HG02938 (cell line): Measurements from ENCODE around the gene C10orf90.

Experiments
- ATAC-seq: cut with Tn5 transposase; IDR thresholded peaks from one replicate; pipeline ENCODE4 v1.9.1; 2021; ENCODE audit warnings: mild to moderate bottlenecking, moderate library complexity; ENCODE audit not compliant: unreplicated experiment

The C10orf90 gene

DNA sequence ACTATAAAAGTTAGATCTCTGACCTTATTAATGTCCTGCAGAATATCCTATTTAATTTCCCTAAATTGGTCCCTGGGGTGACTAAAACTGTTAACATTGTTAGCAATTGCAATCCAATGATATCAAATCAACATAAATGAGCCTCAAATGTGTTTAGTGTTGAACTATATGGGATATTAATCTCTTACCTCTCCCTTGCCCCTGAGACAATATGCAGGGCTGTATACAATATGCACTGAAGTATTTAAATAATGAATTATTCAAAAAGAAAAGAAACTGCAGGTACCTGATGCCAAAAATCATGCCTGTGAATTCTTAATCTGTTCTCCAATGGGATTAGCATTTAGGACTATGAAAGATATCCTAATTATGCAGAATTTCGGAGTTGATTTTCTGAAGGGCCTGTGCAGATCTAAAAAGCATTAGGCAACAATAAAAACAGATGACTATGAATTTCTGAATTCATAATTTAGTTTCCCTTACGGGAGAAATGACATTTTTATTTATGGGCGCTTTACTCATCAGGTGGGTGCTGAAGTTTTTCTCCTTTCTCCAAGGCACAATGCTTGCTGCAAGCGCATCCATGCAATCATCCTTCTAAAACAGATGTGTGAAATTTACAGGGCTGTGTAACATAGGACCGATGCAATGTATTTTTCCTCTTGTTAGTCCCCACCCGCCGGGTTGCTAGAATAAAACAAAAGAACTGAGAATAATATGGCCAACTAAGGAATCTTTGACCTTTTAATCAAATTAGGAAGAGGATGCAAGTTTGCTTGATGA lies 5.4 kb upstream of the C10orf90 start:
- no peak for ATAC-seq

DNA sequence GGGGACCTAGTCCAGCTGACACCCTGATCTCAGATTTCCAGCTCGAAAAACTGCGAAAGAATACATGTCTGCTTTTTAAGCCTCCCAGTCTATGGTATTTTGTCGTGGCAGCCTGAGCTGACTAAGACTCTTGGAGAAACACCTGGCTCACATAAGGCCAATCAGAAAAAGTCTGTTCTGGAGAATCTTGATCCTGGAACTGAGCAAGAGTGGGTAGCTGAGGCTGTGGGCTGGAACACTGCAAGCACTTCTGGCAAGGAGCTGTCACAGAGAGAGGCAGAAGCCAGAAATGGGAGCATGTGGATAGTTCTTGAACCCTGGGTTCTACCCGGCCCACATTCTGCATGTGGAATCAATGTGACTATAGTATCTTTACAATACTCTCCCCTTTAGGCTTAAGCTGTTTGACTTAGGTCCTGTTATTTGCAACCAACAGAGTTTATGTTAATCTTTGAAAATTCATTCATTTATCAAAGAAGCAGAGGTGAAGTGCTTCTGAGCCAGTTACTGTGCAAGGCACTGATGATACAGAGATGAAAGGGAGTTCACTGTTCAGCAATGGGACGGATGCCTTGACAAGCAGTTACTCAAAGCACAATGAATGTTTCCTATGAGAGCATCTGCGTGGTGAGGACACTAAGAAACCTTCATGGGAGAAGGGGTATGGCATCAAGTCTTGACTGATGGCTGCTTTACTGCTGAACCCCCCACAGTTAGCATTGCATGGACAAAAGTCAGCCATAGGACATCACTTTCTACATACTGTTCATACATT lies 4.4 kb upstream of the C10orf90 start:
- no peak for ATAC-seq

DNA sequence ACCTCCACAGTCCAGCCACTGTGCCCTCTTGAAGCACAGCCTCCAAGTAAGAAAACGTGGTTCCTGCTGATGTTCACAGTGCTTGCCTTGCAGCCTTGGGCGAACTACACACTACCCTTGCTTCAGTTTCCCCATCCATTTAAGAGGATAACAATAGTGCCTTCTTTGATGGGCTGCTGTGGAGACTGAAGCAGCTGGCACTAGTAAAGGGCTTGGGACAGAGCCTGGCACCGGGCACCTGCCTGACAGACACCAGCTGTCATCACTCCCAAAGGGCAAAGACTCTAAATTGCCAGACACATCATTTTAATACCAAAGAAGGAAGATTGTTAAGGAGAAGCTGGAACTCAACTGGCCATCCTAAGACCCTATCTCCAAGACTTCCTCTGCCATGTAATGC lies 3.1 kb upstream of the C10orf90 start:
- ATAC-seq = no peak

DNA sequence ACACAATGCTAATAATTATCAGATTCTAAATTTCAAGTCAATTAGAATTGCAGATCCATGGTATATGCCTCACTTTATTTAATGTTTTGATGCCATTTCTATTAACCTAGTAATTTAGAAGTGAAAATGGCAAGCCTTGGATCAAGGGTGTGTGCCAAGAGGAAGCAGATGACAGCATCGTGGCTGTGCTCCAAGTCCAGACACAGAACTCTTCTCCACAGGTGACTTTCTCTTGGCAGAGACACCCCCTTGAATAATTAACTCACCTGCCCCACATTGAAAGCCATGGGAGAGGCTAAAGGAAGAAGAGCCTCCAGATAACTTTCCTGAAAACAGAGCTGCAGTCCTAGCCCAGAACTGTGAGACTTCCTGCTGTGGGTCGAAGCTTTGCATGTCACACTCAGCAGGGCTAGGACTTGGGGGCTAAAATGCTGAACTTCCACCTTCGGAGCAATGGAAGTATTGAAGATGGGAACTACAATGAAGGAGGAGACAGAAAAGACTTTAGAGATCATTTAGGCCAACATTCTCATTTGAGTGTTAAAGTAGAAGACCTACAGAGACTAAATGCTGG lies 996 bp upstream of the C10orf90 start:
- no peak for ATAC-seq

DNA sequence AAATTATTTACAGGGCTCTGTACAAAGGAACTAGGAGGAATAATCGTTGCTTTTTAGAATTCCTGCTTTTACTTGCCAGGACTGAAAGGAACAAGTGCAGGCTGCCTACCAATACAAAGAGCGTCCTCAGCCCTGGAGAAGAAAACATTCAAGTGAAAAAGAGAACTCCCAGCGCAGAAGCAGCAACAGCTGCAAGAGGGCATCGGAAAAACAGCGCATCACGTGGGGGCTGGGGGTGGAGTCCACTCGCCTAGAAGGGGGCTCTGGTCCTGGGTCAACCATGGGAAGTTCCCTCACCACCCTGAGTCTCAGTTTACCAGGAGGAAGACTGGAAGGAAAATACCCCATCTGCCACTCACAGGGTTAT lies 385 bp upstream of the C10orf90 start:
- ATAC-seq = no peak

DNA sequence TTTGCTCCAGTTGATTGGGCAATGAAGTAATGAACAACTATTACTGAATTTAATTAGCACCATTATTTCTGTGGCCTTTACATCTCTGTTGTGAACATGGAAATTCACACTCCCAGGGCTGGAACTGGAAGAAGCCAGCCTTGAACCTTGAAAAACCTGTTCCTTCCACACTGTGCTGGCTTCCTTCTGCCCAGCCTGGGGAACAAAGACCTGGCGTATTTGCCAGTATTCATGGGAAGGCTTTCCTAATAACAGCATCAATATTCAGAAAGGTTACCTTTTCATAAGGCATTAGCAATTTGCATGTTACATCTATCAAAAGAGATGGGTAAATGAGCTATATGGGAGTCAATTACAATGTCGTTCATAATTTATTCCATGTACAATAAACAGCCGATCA lies 1.3 kb downstream of the C10orf90 start:
- no peak for ATAC-seq

DNA sequence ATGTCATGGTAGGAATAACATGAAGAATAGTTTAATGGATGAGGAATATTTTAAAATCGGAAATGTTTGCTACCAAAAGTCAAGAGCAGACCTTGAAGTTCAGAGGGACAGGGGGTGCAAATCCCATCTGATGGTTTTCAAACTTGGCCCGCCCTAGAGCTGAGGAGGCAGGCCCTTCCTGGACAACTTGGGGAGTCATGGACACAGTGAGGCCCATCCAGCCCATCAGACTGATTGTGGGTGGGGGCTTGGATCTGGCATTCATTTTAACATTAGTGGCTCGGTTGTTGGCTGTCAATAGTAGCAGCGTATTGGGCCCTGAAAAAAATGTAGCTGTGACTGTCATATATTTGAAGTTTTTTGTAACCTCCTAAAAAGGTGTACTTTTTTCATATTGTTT lies 2.0 kb downstream of the C10orf90 start:
- ATAC-seq = no peak

DNA sequence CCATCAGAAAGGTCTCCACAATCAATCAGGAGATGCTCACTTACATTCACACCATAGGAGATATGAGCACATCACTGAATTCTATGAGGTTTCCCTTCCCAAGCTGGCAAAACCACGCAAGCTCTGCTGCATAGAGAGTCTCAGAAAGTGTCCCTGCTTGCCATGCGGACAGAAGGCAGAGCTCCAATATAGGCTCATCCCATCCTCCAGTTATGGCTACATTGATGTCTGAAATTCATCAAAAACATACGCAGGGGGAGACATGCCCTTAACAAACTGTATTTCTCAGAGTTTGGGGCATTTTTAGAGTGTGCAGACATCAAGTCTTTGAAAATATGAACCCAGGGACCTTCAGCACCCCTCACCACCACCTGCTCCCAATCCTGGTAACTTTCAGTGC lies 2.9 kb downstream of the C10orf90 start:
- no peak for ATAC-seq

DNA sequence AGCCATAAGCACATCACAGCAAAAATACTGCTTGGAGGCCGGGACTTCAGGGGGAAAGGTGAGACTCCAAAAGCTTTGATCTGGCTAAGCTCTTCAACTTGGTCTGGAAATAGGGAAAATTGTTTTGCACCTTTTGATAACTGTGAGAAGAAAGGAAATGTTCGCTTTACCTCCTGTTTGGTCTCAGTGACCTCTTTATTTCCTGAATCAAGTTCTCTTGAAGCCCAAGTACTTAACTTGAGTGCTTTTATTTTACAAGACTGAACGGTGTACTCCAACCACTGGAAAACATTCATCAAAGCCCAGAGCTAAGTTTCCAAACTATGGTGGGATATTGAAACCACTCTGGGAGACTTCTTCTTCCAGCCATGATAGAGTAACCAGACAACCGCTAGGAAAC lies 5.3 kb downstream of the C10orf90 start:
- no peak for ATAC-seq

DNA sequence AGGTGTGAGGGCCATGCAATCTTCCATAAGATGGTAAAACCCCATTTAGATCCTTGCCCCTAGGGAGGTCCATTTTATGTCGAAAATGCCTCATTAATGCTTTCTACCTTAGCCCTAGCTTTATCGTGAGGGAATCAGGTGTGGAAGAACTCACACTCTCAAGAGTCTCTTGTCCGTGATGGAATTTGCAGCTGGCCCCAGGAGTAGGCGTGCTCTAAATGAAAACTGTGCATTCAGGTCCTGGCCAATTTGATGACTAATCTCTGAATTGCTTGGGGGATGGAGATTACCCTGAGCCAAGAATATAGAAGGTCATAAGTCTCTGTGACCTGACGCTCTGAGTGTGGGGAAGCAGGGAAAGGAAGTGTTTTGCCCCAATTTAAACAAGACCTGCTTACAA lies 6.6 kb downstream of the C10orf90 start:
- ATAC-seq = no peak

DNA sequence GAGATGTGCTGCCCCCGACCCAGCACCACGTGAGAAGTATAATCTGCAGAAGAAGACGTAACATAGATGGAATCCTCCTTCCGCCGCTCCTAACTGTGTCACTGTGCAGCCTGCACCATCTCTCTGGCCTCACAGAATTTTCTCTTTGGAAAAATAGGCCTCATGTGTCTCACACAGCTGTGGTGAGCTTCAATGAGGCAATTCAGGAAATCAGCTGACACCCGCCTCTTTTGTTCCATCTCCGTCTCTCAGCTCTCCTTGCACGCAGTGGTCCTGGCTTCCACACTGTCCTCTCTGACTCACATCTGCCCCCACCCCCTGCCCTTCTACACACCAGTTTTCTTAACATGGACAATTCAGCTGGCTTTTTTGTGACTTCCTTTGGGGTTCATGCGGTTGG lies 7.2 kb downstream of the C10orf90 start:
- no peak for ATAC-seq

DNA sequence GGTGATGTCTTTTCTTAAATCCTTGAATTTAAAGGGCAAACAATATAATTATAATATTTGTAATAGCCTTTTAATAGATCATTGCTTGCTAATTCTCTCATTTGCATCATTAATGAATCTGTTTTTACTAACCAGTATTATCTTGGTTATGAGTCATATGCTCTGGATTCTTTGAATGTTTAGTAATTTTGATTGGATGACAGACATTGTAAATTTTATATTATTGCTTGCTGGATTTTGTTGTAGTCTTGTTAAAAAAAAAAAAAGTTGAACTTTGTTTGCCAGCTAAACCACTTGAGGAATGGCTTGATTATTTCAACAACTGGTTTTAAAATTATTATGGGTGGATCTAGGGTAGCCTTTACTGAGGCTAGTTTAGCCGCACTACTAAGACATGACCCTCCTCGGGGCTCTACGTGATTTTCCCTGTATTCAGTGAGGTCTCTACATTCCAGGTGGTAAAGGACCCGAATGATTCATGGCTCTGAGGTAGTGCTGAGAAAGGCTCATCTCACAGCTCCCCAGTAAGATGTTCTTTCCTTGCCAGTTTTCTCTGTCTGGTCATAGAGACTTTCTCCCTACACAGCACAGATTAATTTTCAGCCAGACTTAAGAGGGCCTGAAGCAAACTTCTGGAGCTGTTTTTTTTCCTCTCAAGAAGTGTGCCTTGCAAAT lies 8.5 kb downstream of the C10orf90 start:
- ATAC-seq = no peak

DNA sequence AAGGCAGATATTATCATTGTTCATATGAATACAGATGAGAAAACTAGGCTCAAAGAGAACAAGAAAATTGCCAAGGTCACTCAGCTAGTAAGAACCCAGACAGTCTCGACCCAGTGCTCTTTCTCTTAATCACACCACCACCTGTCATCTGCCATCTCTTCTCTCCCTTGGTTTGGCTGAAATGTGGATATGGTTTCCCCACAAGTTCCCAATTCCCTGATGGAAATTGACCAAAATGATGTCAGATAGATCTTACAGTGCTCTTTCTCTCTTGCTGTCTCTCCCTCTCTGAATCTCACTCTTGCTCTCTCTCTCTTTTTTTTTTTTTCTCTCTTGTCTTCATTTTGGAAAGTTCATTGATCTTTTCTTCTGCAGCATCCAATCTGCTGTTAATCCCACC lies 9.1 kb downstream of the C10orf90 start:
- no peak for ATAC-seq

DNA sequence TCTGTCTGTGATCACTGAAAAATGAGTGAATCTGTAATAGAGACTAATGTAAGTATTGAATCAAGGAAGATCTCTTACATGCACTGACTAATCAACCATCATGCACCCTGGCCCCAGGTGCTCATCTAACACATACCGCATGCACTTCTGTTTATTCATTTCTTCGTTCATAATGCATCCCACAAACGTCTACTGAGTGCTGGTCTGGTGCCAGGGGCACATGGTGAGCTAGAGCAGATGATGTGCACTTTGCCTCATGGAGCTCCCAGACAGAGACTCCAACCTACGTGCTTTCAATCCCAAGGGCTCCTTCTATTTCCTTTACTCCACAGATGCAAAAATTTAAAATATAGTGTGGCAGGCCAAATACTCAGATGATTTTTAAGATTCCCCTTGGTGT lies 10.7 kb downstream of the C10orf90 start:
- ATAC-seq = no peak

DNA sequence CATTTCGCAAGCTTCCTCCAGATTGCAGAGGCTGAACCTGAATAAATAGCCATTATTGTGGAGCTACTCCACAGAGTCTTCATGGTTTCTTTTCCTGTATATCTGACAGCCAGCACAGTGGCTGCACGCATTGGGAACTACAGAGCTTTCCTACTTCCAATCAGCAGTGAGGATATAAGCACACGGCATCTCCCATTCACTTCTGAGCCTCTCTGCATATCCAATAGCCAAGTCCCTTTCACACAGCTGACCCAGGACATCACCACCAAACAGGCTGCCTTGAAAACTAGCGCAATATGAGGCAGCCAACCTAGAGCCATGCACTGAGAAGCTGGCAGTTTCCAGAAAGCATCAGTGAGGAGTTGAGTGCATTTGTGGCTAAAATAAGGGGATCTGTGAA lies 11.6 kb downstream of the C10orf90 start:
- no peak for ATAC-seq

DNA sequence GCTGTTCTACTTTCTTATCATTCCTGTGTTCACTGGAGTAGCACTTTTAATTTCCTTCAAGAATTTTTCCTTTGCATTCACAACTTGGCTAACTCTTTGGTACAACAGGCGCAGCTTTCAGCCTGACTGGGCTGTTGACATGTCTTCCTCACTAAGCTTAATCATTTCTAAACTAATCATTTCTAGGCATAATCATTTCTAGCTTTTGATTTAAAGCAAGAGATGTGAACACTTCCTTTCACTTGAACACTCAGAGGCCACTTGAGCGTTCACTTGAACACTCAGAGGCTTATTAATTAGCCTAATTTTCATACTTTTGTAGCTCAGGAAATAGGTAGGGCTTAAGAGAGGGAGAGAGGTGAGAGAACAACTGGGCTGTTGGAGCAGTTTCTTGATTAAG lies 15.9 kb downstream of the C10orf90 start:
- no peak for ATAC-seq

DNA sequence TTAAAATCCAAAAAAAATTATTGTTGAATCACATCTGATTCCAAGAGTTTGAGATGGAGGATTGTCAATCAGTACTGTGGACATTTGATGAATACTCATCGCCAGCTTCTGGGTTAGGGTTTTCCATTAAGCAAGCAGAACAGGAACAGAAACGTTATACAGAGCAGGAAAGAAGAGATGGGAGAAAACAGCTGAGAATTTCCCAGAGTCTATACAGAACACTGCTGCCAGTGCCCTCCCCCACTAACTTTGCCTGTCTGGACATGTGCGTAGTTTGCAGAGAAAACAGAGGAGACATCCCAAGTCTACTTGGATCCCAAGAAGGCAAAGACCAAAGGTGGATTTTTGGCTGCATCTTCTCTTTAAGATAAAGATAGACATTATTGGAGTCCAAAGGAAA lies 19.0 kb downstream of the C10orf90 start:
- no peak for ATAC-seq

DNA sequence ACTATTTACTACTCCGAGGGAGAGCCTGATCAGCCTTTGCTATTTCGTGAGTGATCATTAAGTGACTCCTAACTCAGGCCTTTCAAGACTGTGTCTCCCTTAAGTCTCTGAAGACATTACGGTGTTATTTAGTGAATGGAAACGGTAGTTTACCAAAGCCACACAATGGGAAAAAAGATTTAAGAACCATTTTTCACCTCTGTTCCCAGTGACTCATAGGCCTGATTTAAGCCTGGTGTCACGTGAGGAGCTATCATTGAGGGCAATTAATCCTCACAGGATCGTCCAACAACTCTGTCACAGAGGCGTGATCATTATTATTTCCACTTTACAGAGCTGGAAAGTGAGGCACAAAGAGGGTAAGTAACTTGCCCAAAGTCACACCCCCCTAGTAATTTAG lies 20.3 kb downstream of the C10orf90 start:
- ATAC-seq = no peak

DNA sequence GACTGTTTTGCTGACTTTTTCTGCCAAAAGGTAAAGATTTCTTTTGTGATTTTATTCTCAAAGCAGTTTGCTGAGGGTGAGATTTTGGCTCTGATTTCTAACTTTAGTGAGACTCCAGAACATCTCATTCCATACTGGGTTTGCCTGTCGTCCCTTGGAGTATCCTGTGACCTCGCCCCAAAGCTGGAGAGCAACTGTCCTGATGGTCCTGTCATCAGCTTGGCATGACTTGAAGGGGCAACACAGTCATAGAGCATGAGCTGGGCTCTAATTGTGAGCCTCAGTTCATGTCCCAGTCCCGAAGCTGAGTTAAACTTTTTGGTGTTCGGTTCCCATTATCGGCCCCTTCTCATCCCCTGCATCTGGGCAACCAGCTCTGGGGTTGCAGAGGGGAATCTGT lies 23.4 kb downstream of the C10orf90 start:
- no peak for ATAC-seq

DNA sequence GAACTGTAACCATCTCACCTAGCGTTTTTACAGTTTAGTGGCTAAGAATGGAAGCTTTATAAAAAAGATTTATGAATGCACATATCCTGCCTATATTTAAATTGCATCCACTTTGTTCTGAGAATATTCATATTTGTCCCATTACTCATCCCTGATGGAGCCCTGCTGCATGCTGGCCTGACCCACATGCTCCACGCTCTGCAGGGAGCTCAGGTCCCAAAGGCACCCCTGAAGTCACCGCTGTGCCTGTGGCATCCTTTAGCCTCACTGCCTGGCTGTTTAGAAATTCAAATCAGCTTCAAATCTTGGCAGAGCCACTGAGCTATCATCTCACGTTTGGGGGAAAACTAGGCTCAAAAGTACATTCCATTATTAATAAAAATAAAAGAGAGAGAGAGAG lies 24.4 kb downstream of the C10orf90 start:
- ATAC-seq = no peak

DNA sequence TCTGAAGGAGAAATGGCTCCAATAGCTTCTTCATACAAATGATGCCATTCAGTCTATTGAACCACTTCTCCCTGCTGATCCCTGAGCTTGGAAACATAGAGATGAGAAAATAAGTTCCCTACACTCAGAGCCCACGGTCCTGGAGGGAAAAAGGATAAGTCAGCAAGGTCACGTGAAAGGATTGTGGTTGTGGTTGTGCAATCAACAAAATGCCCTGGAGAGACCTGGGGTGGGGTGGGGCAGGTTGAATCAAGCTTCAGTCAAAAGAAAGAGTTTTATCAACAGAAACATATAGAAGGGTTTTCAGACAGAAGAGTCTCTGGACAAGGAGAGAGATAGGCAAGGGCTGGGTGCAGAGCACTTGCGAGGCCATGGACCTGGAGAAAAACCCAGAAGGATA lies 30.1 kb downstream of the C10orf90 start:
- no peak for ATAC-seq

DNA sequence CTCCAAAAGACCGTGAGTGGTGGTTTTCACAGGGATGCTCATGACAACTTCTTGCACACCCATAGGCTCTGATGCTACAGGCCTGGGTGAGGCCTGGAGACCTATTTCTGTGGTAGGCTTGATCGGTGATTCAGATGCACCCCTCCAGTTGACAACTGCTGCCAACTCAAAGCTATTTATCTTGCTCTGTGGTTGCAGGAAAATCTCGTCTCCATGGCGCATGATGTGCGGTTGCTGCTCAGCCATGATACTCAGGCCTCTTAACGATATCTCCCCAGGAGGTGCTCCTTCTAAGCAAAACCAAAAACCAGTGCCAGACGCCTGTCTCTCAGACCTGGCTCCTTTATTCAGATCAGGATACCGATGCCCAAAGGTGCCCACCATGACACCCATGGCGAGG lies 31.4 kb downstream of the C10orf90 start:
- ATAC-seq = no peak
